GM23338 (cell line): ENCODE measurements around the gene PUM2. TPM values are rescaled to one million over a fixed set of nuclear protein-coding genes. Genes with fewer than 3 reads are reported as not detected.

ENCODE experiments used
- ATAC-seq: fragments of 200-7000 bp; cut with Tn5 transposase; 3 replicates; pipeline ENCODE4 v1.9.1; 2020
- DNase-seq: peaks from one replicate; pipeline ENCODE4 v3.0.0-alpha.2; 2015; ENCODE audit warnings: low spot score
- H2AFZ ChIP-seq: fragments of 200-600 bp; sonication (generic); 2 replicates; pipeline ENCODE4 v1.8.0; 2016; ENCODE audit warnings: antibody characterized with exemption, mild to moderate bottlenecking, moderate library complexity
- H3F3A ChIP-seq: fragments of 200-600 bp; sonication (generic); replicated peaks from 2 replicates; pipeline ENCODE4 v1.8.0; 2017; ENCODE audit warnings: antibody characterized with exemption, mixed run types, low read depth
- H3K27ac ChIP-seq: fragments of 200-600 bp; sonication (generic); 2 replicates; pipeline ENCODE4 v1.6.1; 2016; ENCODE audit warnings: low read depth
- H3K27me3 ChIP-seq: fragments of 200-600 bp; sonication (generic); 2 replicates; pipeline ENCODE4 v1.8.0; 2016; ENCODE audit warnings: mild to moderate bottlenecking, mixed run types, moderate library complexity; ENCODE audit not compliant: insufficient read depth
- H3K36me3 ChIP-seq: fragments of 200-600 bp; sonication (generic); 2 replicates; pipeline ENCODE4 v1.8.0; 2016; ENCODE audit warnings: mild to moderate bottlenecking; ENCODE audit not compliant: insufficient read depth
- H3K4me1 ChIP-seq: fragments of 200-600 bp; sonication (generic); 2 replicates; pipeline ENCODE4 v1.8.0; 2016; ENCODE audit warnings: mild to moderate bottlenecking, moderate library complexity; ENCODE audit not compliant: insufficient read depth
- H3K4me2 ChIP-seq: fragments of 200-600 bp; sonication (generic); 2 replicates; pipeline ENCODE4 v1.7.1; 2017; ENCODE audit warnings: mixed run types
- H3K4me3 ChIP-seq: fragments of 200-600 bp; sonication (generic); 2 replicates; pipeline ENCODE4 v1.6.1; 2016; ENCODE audit warnings: mixed run types
- H3K79me2 ChIP-seq: fragments of 200-600 bp; sonication (generic); replicated peaks from 2 replicates; pipeline ENCODE4 v1.8.0; 2017; ENCODE audit warnings: mild to moderate bottlenecking; ENCODE audit not compliant: insufficient read depth
- H3K9me2 ChIP-seq: fragments of 200-600 bp; sonication (generic); 2 replicates; pipeline ENCODE4 v1.8.0; 2017; ENCODE audit not compliant: insufficient read depth
- H4K20me1 ChIP-seq: fragments of 200-600 bp; sonication (generic); replicated peaks from 2 replicates; pipeline ENCODE4 v1.8.0; 2017; ENCODE audit warnings: mild to moderate bottlenecking; ENCODE audit not compliant: insufficient read depth
- H3K27ac Mint-ChIP-seq: 2 replicates; pipeline ENCODE4 v1.8.0; 2020; ENCODE audit warnings: inconsistent platforms, mild to moderate bottlenecking, moderate library complexity, mixed read lengths
- H3K27me3 Mint-ChIP-seq: 3 replicates; pipeline ENCODE4 v1.8.0; 2022; ENCODE audit warnings: low read depth, mild to moderate bottlenecking, moderate library complexity, mixed read lengths, inconsistent platforms; ENCODE audit not compliant: insufficient read depth, poor library complexity
- H3K36me3 Mint-ChIP-seq: 3 replicates; pipeline ENCODE4 v1.8.0; 2021; ENCODE audit warnings: low read depth, mild to moderate bottlenecking, inconsistent platforms, moderate library complexity, mixed read lengths
- H3K4me1 Mint-ChIP-seq: 3 replicates; pipeline ENCODE4 v1.8.0; 2020; ENCODE audit warnings: mild to moderate bottlenecking, inconsistent platforms, mixed read lengths
- H3K4me3 Mint-ChIP-seq: 3 replicates; pipeline ENCODE4 v1.8.0; 2021; ENCODE audit warnings: moderate library complexity, mild to moderate bottlenecking, inconsistent platforms, mixed read lengths
- H3K9me3 Mint-ChIP-seq: 3 replicates; pipeline ENCODE4 v1.8.0; 2020; ENCODE audit warnings: moderate library complexity, mild to moderate bottlenecking, inconsistent platforms, mixed read lengths
- CREB1 ChIP-seq: fragments of 250-450 bp; sonication (Bioruptor Pico); IDR thresholded peaks from 2 replicates; pipeline ENCODE4 v1.5.0; 2020; ENCODE audit warnings: low read depth, mild to moderate bottlenecking, moderate library complexity
- EZH2 ChIP-seq: fragments of 200-600 bp; sonication (generic); IDR thresholded peaks from one replicate; pipeline ENCODE4 v1.8.0; 2017; ENCODE audit warnings: antibody characterized with exemption, mild to moderate bottlenecking, low read depth; ENCODE audit not compliant: unreplicated experiment
- EZH2phosphoT487 ChIP-seq: fragments of 200-600 bp; sonication (generic); IDR thresholded peaks from one replicate; pipeline ENCODE4 v1.8.1; 2018; ENCODE audit warnings: antibody characterized with exemption; ENCODE audit not compliant: unreplicated experiment
- JUNB ChIP-seq: IDR thresholded peaks from one replicate; pipeline ENCODE4 v1.6.1; 2016; ENCODE audit warnings: antibody characterized with exemption; ENCODE audit not compliant: unreplicated experiment
- NANOG ChIP-seq: IDR thresholded peaks from 2 replicates; pipeline ENCODE4 v1.6.1; 2016; ENCODE audit warnings: antibody characterized with exemption, borderline replicate concordance
- POLR2AphosphoS5 ChIP-seq: IDR thresholded peaks from 2 replicates; pipeline ENCODE4 v1.6.1; 2016; ENCODE audit warnings: antibody characterized with exemption, low read depth
- REST ChIP-seq: IDR thresholded peaks from one replicate; pipeline ENCODE4 v1.6.1; 2018; ENCODE audit warnings: antibody characterized with exemption; ENCODE audit not compliant: unreplicated experiment
- STAT1 ChIP-seq: IDR thresholded peaks from one replicate; pipeline ENCODE4 v1.6.1; 2016; ENCODE audit warnings: antibody characterized with exemption; ENCODE audit not compliant: unreplicated experiment
- ZNF114 ChIP-seq: fragments of 250-450 bp; sonication (Bioruptor Pico); IDR thresholded peaks from 2 replicates; pipeline ENCODE4 v1.5.0; 2020; ENCODE audit warnings: mild to moderate bottlenecking, moderate library complexity
- ZNF331 ChIP-seq: fragments of 250-450 bp; sonication (Bioruptor Pico); IDR thresholded peaks from 2 replicates; pipeline ENCODE4 v1.5.0; 2020; ENCODE audit warnings: low read depth, mild to moderate bottlenecking, moderate library complexity
- polyA plus RNA-seq: library from polyadenylated mRNA; unstranded; fragments of >200 nt; fragmentation: Nextera tagmentation; extraction: Ambion mirVana; gene quantifications from 2 replicates; pipeline ENCODE4 v1.2.1, GENCODE V29; 2016
- total RNA-seq: library from RNA; depleted of rRNA; stranded (reverse); fragments of >200 nt; shearing (Covaris generic); gene quantifications from 2 replicates; pipeline ENCODE4 v1.2.3, GENCODE V29; 2014
- TF ChIP-seq, protein P1 (sequence below), 2 experiments: fragments of 200-600 bp in 1 of 2; sonication (generic) in 1 of 2; conservative IDR thresholded peaks; 2 replicates each; pipeline versions ENCODE4 v1.5.1 to v1.6.1; 2016 to 2017; ENCODE audit warnings: antibody characterized with exemption in 2 of 2, low read depth in 2 of 2, mild to moderate bottlenecking in 2 of 2, moderate library complexity in 1 of 2
- TF ChIP-seq, protein P2 (sequence below): fragments of 250-450 bp; sonication (Bioruptor Pico); IDR thresholded peaks from 2 replicates; pipeline ENCODE4 v1.5.0; 2020; ENCODE audit warnings: mild to moderate bottlenecking, moderate library complexity
- TF ChIP-seq, protein P3 (sequence below): IDR thresholded peaks from 2 replicates; pipeline ENCODE4 v1.6.1; 2016; ENCODE audit warnings: antibody characterized with exemption

Gene PUM2
- total and polyA plus RNA-seq, 2 experiments from 2014 or later, result 29.9 to 94.1 TPM

DNA sequence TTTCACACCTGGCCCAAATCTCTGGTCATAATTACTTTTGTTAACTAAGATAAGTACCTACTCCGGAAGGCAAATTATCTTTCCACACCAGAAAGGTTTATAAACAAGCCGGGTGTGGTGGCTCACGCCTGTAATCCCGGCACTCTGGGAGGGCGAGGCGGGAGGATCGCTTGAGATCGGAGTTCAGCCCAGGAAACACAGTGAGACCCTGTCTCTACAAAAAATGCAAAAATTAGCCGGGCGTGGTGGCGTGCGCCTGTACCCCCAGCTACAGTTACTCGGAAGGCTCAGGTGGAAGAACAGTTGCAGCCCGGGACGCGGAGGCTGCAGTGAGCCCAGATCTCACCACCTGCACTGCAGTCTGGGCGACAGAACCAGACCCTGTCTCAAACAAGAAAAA, 2.1 kb downstream of the PUM2 start:
- Histone ChIP-seq H2AFZ (no peak overlapping the region), H3K27ac (no peak overlapping the region), H3K36me3 (no peaks in the 10 kb centered on the region), H3K79me2 (peaks cover 67% of the 10 kb centered on the region), H3K4me3 (peak overlapping the region; percentile 66), H3K9me2 (no peaks in the 10 kb centered on the region), H3F3A (peaks cover 8% of the 10 kb centered on the region; the same call in 1 of the 2 replicates), H3K4me1 (peaks cover 54% of the 10 kb centered on the region), H3K27me3 (no peaks in the 10 kb centered on the region), H3K4me2 (peak overlapping the region; percentile 78), H4K20me1 (peaks cover 46% of the 10 kb centered on the region)
- H3K36me3 Mint-ChIP-seq, result peaks cover 14% of the 10 kb centered on the region
- no peak for DNase-seq
- H3K9me3 Mint-ChIP-seq, result no peaks in the 10 kb centered on the region
- peaks cover 32% of the 10 kb centered on the region for H3K4me1 Mint-ChIP-seq
- H3K27me3 Mint-ChIP-seq, result peaks cover 8% of the 10 kb centered on the region
- TF ChIP-seq, protein P1, sequence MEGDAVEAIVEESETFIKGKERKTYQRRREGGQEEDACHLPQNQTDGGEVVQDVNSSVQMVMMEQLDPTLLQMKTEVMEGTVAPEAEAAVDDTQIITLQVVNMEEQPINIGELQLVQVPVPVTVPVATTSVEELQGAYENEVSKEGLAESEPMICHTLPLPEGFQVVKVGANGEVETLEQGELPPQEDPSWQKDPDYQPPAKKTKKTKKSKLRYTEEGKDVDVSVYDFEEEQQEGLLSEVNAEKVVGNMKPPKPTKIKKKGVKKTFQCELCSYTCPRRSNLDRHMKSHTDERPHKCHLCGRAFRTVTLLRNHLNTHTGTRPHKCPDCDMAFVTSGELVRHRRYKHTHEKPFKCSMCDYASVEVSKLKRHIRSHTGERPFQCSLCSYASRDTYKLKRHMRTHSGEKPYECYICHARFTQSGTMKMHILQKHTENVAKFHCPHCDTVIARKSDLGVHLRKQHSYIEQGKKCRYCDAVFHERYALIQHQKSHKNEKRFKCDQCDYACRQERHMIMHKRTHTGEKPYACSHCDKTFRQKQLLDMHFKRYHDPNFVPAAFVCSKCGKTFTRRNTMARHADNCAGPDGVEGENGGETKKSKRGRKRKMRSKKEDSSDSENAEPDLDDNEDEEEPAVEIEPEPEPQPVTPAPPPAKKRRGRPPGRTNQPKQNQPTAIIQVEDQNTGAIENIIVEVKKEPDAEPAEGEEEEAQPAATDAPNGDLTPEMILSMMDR (conservative IDR thresholded peaks at IDR 0.05; ENCODE audit: low read depth in 2 of 2), result no peak
- TF ChIP-seq JUNB (no peak), NANOG (no peak), EZH2phosphoT487 (no peak), POLR2AphosphoS5 (no peak), CREB1 (CRISPR knock-in tag) (no peak), REST (no peak), ZNF114 (CRISPR knock-in tag) (no peak), STAT1 (no peak), ZNF331 (CRISPR knock-in tag) (no peak), EZH2 (no peak)
- TF ChIP-seq, protein P2, sequence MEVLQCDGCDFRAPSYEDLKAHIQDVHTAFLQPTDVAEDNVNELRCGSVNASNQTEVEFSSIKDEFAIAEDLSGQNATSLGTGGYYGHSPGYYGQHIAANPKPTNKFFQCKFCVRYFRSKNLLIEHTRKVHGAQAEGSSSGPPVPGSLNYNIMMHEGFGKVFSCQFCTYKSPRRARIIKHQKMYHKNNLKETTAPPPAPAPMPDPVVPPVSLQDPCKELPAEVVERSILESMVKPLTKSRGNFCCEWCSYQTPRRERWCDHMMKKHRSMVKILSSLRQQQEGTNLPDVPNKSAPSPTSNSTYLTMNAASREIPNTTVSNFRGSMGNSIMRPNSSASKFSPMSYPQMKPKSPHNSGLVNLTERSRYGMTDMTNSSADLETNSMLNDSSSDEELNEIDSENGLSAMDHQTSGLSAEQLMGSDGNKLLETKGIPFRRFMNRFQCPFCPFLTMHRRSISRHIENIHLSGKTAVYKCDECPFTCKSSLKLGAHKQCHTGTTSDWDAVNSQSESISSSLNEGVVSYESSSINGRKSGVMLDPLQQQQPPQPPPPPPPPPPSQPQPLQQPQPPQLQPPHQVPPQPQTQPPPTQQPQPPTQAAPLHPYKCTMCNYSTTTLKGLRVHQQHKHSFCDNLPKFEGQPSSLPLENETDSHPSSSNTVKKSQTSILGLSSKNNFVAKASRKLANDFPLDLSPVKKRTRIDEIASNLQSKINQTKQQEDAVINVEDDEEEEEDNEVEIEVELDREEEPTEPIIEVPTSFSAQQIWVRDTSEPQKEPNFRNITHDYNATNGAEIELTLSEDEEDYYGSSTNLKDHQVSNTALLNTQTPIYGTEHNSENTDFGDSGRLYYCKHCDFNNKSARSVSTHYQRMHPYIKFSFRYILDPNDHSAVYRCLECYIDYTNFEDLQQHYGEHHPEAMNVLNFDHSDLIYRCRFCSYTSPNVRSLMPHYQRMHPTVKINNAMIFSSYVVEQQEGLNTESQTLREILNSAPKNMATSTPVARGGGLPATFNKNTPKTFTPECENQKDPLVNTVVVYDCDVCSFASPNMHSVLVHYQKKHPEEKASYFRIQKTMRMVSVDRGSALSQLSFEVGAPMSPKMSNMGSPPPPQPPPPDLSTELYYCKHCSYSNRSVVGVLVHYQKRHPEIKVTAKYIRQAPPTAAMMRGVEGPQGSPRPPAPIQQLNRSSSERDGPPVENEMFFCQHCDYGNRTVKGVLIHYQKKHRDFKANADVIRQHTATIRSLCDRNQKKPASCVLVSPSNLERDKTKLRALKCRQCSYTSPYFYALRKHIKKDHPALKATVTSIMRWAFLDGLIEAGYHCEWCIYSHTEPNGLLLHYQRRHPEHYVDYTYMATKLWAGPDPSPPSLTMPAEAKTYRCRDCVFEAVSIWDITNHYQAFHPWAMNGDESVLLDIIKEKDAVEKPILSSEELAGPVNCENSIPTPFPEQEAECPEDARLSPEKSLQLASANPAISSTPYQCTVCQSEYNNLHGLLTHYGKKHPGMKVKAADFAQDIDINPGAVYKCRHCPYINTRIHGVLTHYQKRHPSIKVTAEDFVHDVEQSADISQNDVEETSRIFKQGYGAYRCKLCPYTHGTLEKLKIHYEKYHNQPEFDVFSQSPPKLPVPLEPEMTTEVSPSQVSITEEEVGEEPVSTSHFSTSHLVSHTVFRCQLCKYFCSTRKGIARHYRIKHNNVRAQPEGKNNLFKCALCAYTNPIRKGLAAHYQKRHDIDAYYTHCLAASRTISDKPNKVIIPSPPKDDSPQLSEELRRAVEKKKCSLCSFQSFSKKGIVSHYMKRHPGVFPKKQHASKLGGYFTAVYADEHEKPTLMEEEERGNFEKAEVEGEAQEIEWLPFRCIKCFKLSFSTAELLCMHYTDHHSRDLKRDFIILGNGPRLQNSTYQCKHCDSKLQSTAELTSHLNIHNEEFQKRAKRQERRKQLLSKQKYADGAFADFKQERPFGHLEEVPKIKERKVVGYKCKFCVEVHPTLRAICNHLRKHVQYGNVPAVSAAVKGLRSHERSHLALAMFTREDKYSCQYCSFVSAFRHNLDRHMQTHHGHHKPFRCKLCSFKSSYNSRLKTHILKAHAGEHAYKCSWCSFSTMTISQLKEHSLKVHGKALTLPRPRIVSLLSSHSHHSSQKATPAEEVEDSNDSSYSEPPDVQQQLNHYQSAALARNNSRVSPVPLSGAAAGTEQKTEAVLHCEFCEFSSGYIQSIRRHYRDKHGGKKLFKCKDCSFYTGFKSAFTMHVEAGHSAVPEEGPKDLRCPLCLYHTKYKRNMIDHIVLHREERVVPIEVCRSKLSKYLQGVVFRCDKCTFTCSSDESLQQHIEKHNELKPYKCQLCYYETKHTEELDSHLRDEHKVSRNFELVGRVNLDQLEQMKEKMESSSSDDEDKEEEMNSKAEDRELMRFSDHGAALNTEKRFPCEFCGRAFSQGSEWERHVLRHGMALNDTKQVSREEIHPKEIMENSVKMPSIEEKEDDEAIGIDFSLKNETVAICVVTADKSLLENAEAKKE (CRISPR knock-in tag), result no peak
- TF ChIP-seq, protein P3, sequence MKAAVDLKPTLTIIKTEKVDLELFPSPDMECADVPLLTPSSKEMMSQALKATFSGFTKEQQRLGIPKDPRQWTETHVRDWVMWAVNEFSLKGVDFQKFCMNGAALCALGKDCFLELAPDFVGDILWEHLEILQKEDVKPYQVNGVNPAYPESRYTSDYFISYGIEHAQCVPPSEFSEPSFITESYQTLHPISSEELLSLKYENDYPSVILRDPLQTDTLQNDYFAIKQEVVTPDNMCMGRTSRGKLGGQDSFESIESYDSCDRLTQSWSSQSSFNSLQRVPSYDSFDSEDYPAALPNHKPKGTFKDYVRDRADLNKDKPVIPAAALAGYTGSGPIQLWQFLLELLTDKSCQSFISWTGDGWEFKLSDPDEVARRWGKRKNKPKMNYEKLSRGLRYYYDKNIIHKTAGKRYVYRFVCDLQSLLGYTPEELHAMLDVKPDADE, result no peak
- peak overlapping the region; percentile 83; the same call in 2 of the 3 replicates for H3K4me3 Mint-ChIP-seq
- no peak overlapping the region; the same call in 1 of the 2 replicates for H3K27ac Mint-ChIP-seq
- ATAC-seq, result no peak
